Measurements from ENCODE around the gene SIM2. TPM values are rescaled to one million over a fixed set of nuclear protein-coding genes. Genes with fewer than 3 reads are reported as not detected.

SIM2 gene
- total and polyA plus RNA-seq, 4 experiments from 2014 or later = 0.05 to 0.07 TPM; not detected in 2

DNA sequence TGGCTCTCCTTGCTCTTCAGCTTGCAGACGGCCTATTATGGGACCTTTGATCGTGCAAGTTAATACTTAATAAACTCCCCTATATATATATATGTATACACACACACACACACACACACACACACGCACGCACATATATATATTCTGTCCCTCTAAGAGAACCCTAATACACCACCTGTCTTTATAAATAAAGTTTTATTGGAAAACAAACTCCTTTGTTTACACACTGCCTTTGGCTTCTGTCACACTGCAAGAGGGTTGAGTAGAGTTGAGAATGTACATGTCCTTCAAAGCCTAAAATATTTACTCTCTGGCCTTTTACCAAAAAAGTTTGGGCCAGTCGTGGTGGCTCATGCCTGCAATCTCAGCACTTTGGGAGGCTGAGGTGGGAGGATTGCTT, 26.2 kb upstream of the SIM2 start:
- Mint-ChIP-seq H3K4me3 (no peak overlapping the region), H3K27me3 (peaks cover 17 to 20% of the 10 kb centered on the region in 2 donors), H3K36me3 (no peaks in the 10 kb centered on the region), H3K4me1 (no peaks in the 10 kb centered on the region), H3K9me3 (peaks cover 0 to 6% (median 0%) of the 10 kb centered on the region in 8 donors), H3K27ac (peak overlapping the region in 1 of 7 donors; percentile 23)
- ChIA-PET POLR2A (ENCODE audit: partially characterized antibody) (no interaction called here), CTCF (ENCODE audit: partially characterized antibody) (no interaction called here)
- Histone ChIP-seq H3K4me1 (ENCODE audit: insufficient read depth, low read length) (no peaks in the 10 kb centered on the region), H3K36me3 (ENCODE audit: insufficient read depth, low read length) (no peaks in the 10 kb centered on the region), H3K27ac (ENCODE audit: low read depth, low read length) (no peak overlapping the region), H3K27me3 (ENCODE audit: insufficient read depth, low read length) (no peaks in the 10 kb centered on the region), H3K9me3 (ENCODE audit: control insufficient read depth in 1 of 2, low read length in 2 of 2) (no peaks in the 10 kb centered on the region), H3K4me3 (ENCODE audit: low read length in 2 of 2) (no peak overlapping the region)
- intact Hi-C loops (cut with micrococcal nuclease) = no loop called here
- no peak for DNase-seq

DNA sequence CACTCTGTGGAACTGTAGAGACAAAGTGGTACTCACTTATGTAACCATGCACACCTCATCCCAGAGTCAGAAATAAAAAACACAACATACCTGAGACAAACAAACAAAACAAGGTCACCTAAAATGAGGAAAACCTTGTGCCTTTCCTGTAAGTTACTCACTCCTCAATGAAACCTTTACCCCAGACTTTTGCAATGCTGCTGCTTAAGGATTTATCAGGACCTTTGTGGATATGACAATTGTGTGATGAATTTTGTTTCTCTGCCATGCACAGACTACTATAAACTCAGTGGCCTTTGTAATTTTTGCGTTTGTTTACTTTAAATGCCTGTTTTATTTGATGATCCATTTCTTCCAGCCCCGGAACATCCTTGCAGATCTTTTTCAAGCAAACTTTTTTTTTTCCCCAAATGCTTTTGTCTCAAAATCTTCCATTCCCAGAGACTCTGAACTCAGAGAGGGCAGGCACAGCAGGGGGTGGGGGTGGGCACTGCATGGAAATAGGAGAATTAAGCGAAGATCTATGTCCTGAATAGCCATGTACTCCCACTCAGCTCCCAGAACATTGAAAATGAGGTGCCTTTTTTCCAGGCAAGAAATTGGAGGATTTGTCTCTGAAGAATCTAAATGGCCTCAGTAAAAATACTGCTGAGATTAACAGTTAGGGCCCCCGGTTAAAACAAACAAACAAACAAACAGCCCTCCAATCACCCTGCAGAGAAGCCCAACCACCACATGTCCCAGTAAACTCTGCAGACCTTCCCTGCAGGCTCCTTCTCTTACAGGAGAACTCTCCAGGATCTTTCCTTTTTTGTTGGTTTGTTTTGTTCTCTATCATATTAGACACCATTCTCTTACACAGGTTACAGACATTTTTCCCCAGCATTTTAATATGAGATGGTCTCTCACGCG, 22.6 kb upstream of the SIM2 start:
- Mint-ChIP-seq H3K27me3 (peaks cover 19 to 23% of the 10 kb centered on the region in 2 donors), H3K4me1 (no peaks in the 10 kb centered on the region), H3K4me3 (no peak overlapping the region), H3K9me3 (peaks cover 0 to 28% (median 22%) of the 10 kb centered on the region in 8 donors), H3K27ac (no peak overlapping the region), H3K36me3 (peaks cover 2 to 3% of the 10 kb centered on the region in 2 donors)
- H3K4me3 ChIP-seq (ENCODE audit: low read length in 2 of 2) = no peak overlapping the region
- H3K27ac ChIP-seq (ENCODE audit: low read depth, low read length) = no peak overlapping the region
- no peak for DNase-seq
- H3K4me1 ChIP-seq (ENCODE audit: insufficient read depth, low read length) = no peaks in the 10 kb centered on the region
- no peaks in the 10 kb centered on the region for H3K27me3 ChIP-seq (ENCODE audit: insufficient read depth, low read length)
- ChIA-PET POLR2A (ENCODE audit: partially characterized antibody) (no interaction called here), CTCF (ENCODE audit: partially characterized antibody) (no interaction called here)
- no peaks in the 10 kb centered on the region for H3K36me3 ChIP-seq (ENCODE audit: insufficient read depth, low read length)
- intact Hi-C loops (cut with micrococcal nuclease) = no loop called here
- H3K9me3 ChIP-seq (ENCODE audit: control insufficient read depth in 1 of 2, low read length in 2 of 2) = peaks cover 0 to 6% of the 10 kb centered on the region in 2 donors

DNA sequence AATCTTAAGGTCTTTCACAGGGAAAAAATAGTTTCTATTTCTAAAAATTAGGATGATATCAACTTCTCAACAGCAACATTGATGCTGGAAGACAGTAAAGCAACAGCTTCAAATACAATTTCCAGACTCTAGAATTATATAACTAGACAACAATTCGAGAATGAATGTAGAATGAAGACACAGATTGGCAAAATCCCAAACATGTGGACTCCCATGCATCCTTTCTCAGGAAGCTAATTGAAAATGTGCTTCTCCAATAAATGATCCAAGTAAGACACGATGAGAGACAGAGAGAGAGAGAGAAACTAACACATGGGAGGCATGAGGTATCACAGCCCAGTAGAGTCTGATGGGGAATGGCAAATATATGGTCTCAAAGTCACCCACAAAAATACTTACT, 21.5 kb upstream of the SIM2 start:
- CTCF ChIA-PET (ENCODE audit: partially characterized antibody) = no interaction called here

DNA sequence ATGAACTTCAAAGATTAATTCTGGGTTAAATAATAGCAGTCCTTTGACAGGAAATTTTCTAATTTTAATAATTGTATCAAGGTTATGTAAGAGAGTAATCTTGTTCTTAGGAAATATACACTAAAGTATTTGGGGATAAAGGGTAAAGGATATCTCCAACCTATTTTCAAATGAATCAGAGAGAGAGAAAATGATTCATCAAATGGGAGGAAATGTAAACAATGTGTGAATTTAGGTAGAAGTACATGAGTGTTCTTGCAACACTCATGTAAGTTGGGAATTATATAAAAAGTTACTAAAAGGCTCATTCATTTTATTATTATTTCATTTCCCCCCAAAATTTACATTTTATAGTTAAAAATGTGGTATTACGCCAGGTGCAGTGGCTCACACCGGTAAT, 20.4 kb upstream of the SIM2 start:
- peaks cover 0 to 42% (median 31%) of the 10 kb centered on the region in 8 donors for H3K9me3 Mint-ChIP-seq
- Histone ChIP-seq H3K27ac (ENCODE audit: low read depth, low read length) (no peak overlapping the region), H3K27me3 (ENCODE audit: insufficient read depth, low read length) (no peaks in the 10 kb centered on the region), H3K4me1 (ENCODE audit: insufficient read depth, low read length) (no peaks in the 10 kb centered on the region), H3K4me3 (ENCODE audit: low read length in 2 of 2) (no peak overlapping the region), H3K9me3 (ENCODE audit: control insufficient read depth in 1 of 2, low read length in 2 of 2) (peaks cover 0 to 6% of the 10 kb centered on the region in 2 donors), H3K36me3 (ENCODE audit: insufficient read depth, low read length) (no peaks in the 10 kb centered on the region)
- no peak overlapping the region for H3K4me3 Mint-ChIP-seq
- intact Hi-C loops (cut with micrococcal nuclease) = no loop called here
- H3K27me3 Mint-ChIP-seq = peaks cover 23 to 31% of the 10 kb centered on the region in 2 donors
- no peak for DNase-seq
- H3K4me1 Mint-ChIP-seq = no peaks in the 10 kb centered on the region
- peaks cover 2 to 6% of the 10 kb centered on the region in 2 donors for H3K36me3 Mint-ChIP-seq
- ChIA-PET CTCF (ENCODE audit: partially characterized antibody) (no interaction called here), POLR2A (ENCODE audit: partially characterized antibody) (no interaction called here)
- no peak overlapping the region for H3K27ac Mint-ChIP-seq

More for the DNA sequence above, 21.5 kb upstream of the SIM2 start:
- H3K27ac ChIP-seq (ENCODE audit: low read depth, low read length) = no peak overlapping the region
- Mint-ChIP-seq H3K27me3 (peaks cover 18 to 26% of the 10 kb centered on the region in 2 donors), H3K4me1 (no peaks in the 10 kb centered on the region), H3K9me3 (peaks cover 0 to 37% (median 31%) of the 10 kb centered on the region in 8 donors), H3K4me3 (no peak overlapping the region), H3K36me3 (peaks cover 2 to 6% of the 10 kb centered on the region in 2 donors), H3K27ac (no peak overlapping the region)
- H3K4me3 ChIP-seq (ENCODE audit: low read length in 2 of 2) = no peak overlapping the region
- H3K27me3 ChIP-seq (ENCODE audit: insufficient read depth, low read length) = no peaks in the 10 kb centered on the region
- POLR2A ChIA-PET (ENCODE audit: partially characterized antibody) = no interaction called here
- peaks cover 0 to 6% of the 10 kb centered on the region in 2 donors for H3K9me3 ChIP-seq (ENCODE audit: control insufficient read depth in 1 of 2, low read length in 2 of 2)
- H3K4me1 ChIP-seq (ENCODE audit: insufficient read depth, low read length) = no peaks in the 10 kb centered on the region
- H3K36me3 ChIP-seq (ENCODE audit: insufficient read depth, low read length) = no peaks in the 10 kb centered on the region
- no peak for DNase-seq
- intact Hi-C loops (cut with micrococcal nuclease) = no loop called here

DNA sequence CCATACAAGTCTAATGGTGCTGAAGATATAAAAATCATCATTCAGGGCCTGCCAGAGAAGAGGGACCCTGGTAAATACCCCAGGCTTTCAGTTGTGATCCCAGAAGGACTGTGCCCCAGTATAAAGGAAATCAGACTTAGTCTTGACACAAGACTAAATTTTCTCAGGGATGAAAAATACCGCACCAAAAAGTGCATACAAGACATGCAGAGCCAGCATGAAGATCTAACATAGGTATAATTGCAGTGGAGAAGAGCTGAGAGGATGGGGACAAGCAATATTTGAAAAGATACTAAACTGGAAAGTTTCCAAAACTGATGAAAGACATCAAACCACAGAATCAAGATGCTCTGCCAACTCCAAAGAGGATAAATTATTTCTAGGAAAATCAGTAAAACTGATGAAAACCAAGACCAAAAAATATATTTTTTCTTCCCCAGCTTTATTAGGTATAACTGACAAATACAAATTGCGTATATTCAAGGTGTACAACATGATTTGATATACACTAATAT, 17.7 kb upstream of the SIM2 start:
- peaks cover 26 to 38% of the 10 kb centered on the region in 2 donors for H3K27me3 Mint-ChIP-seq
- H3K4me1 Mint-ChIP-seq = no peaks in the 10 kb centered on the region

DNA sequence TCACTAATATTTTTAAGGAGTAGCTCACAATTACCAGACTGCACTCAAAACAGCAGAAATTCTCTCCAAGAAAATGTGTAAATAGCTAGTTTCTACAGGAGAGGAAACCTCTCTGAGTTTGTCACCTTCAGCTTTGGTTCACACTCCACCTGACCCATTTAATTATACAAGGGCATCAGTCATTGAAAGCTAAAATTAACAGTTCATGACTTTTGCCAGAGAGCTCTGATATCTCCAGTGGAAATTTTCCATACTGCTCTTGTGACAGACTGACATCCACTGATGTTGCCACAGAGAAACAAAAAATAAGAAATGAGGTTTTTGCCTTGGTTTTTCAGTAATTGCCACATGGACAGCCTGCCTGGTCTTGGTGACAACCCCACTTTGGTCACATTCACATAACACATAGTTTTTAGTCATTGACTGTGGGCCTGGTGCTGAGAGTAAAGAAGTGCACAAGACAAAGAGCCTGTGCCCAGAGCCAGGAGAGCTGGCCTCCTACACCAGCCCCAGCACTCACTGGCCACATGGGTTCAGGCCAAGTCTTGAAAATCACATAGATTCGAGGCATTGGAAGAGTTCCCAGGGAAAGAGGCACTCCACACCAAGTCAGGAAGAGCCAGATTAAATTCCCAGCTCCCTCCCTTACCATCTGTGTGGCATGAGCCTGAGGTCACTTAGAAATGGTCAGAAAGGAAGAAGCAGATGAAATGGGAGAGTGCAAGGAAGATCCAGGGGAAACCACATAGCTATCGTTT, 13.8 kb upstream of the SIM2 start:
- H3K4me1 ChIP-seq (ENCODE audit: insufficient read depth, low read length) = no peaks in the 10 kb centered on the region
- H3K4me3 Mint-ChIP-seq = no peak overlapping the region
- DNase-seq = no peak
- H3K27ac ChIP-seq (ENCODE audit: low read depth, low read length) = no peak overlapping the region
- ChIA-PET POLR2A (ENCODE audit: partially characterized antibody) (no interaction called here), CTCF (ENCODE audit: partially characterized antibody) (interaction anchor here (1.0 kb wide), 1 partner anchor 55 kb away, joined by 3 read pairs; no protein-coding TSS in a partner anchor)
- intact Hi-C loops (cut with micrococcal nuclease) = no loop called here
- H3K36me3 Mint-ChIP-seq = peaks cover 1 to 9% of the 10 kb centered on the region in 2 donors
- no peaks in the 10 kb centered on the region for H3K36me3 ChIP-seq (ENCODE audit: insufficient read depth, low read length)
- no peaks in the 10 kb centered on the region for H3K4me1 Mint-ChIP-seq
- no peak overlapping the region for H3K27ac Mint-ChIP-seq
- H3K27me3 Mint-ChIP-seq = peaks cover 31 to 47% of the 10 kb centered on the region in 2 donors
- peaks cover 0 to 34% (median 20%) of the 10 kb centered on the region in 8 donors for H3K9me3 Mint-ChIP-seq
- peaks cover 12% of the 10 kb centered on the region for H3K27me3 ChIP-seq (ENCODE audit: insufficient read depth, low read length)
- H3K9me3 ChIP-seq (ENCODE audit: control insufficient read depth in 1 of 2, low read length in 2 of 2) = peaks cover 0 to 6% of the 10 kb centered on the region in 2 donors
- no peak overlapping the region for H3K4me3 ChIP-seq (ENCODE audit: low read length in 2 of 2)

More for the DNA sequence above, 17.7 kb upstream of the SIM2 start:
- H3K27ac Mint-ChIP-seq = no peak overlapping the region
- peaks cover 2 to 9% of the 10 kb centered on the region in 2 donors for H3K36me3 Mint-ChIP-seq
- H3K4me3 Mint-ChIP-seq = no peak overlapping the region
- no peak overlapping the region for H3K27ac ChIP-seq (ENCODE audit: low read depth, low read length)
- no peaks in the 10 kb centered on the region for H3K4me1 ChIP-seq (ENCODE audit: insufficient read depth, low read length)
- H3K9me3 ChIP-seq (ENCODE audit: control insufficient read depth in 1 of 2, low read length in 2 of 2) = peaks cover 0 to 6% of the 10 kb centered on the region in 2 donors
- no peak overlapping the region for H3K4me3 ChIP-seq (ENCODE audit: low read length in 2 of 2)
- intact Hi-C loops (cut with micrococcal nuclease) = no loop called here
- H3K9me3 Mint-ChIP-seq = peaks cover 0 to 44% (median 28%) of the 10 kb centered on the region in 8 donors
- no peaks in the 10 kb centered on the region for H3K36me3 ChIP-seq (ENCODE audit: insufficient read depth, low read length)
- no peak for DNase-seq
- H3K27me3 ChIP-seq (ENCODE audit: insufficient read depth, low read length) = peaks cover 4% of the 10 kb centered on the region
- ChIA-PET CTCF (ENCODE audit: partially characterized antibody) (no interaction called here), POLR2A (ENCODE audit: partially characterized antibody) (no interaction called here)

DNA sequence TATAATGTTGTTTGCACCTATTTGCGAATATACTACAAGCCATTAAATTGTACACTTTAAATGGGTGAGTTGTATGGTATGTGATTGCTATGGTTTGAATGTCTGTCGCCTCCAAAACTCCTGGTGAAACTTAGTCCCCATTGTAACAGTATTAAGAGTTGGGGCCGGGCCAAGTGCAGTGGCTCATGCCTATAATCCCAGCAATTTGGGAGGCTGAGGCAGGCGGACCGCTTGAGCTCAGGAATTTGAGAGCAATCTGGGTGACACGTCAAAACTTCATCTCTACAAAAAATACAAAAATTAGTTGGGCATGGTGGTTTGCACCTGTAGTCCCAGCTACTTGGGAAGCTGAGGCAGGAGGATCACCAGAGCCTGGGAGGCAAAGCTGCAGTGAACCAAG, 12.0 kb upstream of the SIM2 start:
- peaks cover 12% of the 10 kb centered on the region for H3K27me3 ChIP-seq (ENCODE audit: insufficient read depth, low read length)
- POLR2A ChIA-PET (ENCODE audit: partially characterized antibody) = no interaction called here
- H3K4me1 ChIP-seq (ENCODE audit: insufficient read depth, low read length) = no peaks in the 10 kb centered on the region

More for the DNA sequence above, 12.0 kb upstream of the SIM2 start:
- Histone ChIP-seq H3K27ac (ENCODE audit: low read depth, low read length) (no peak overlapping the region), H3K9me3 (ENCODE audit: control insufficient read depth in 1 of 2, low read length in 2 of 2) (no peaks in the 10 kb centered on the region), H3K4me3 (ENCODE audit: low read length in 2 of 2) (no peak overlapping the region), H3K36me3 (ENCODE audit: insufficient read depth, low read length) (no peaks in the 10 kb centered on the region)
- peaks cover 43 to 57% of the 10 kb centered on the region in 2 donors for H3K27me3 Mint-ChIP-seq
- no peak overlapping the region for H3K4me3 Mint-ChIP-seq
- intact Hi-C loops (cut with micrococcal nuclease) = no loop called here
- H3K4me1 Mint-ChIP-seq = peaks cover 0 to 3% (median under 1%) of the 10 kb centered on the region in 4 donors
- peaks cover 0 to 3% of the 10 kb centered on the region in 2 donors for H3K36me3 Mint-ChIP-seq
- H3K27ac Mint-ChIP-seq = no peak overlapping the region
- H3K9me3 Mint-ChIP-seq = peaks cover 0 to 16% (median 4%) of the 10 kb centered on the region in 8 donors
- DNase-seq = no peak
- CTCF ChIA-PET (ENCODE audit: partially characterized antibody) = interaction anchor here (1.3 kb wide), 1 partner anchor 57 kb away, joined by 3 read pairs; no protein-coding TSS in a partner anchor

All from CD4-positive, alpha-beta memory T cell (primary cell).